ENCODE measurements around the gene TXNRD2.

TXNRD2 gene

DNA sequence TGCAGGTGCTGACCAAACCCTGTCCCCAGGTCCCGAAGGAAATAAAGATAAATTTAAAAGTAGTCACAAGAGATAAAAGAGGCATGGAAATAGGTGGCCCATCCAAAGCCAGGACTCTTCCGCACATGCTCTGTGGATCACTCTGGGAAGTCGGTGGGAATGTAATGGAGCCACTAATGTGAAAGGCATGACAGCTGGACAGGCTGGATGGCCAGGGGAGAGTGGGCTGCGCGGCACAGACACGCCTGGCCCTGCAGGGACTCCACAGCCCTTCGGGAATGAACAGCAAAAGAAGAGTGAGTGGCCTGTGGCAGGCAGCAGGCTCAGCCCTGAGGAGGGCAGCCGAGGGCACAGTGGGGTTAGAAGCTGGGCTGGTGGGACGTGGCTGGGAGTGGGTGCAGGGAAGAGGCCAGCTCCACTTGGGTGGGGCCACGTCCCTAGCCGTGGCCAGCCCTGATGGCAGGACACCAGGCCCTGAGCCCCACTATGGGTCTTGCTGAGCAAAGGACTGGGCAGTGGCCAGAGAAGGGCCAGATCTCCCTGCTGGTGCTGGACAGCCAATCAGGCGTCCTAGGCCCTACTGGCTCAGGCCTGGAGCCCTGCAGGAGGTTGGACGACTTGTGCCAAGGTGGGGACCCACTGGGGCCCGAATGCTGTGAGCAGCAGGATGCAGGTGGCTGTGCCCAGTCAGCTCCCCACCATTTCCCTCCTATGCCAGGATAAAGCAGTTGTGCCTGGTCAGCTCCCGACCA, 55.6 kb downstream of the TXNRD2 start:
- Histone ChIP-seq H3K36me3 (replicated peaks in 1 of 2; ENCODE audit: control insufficient read depth in 2 of 2, insufficient read depth in 2 of 2, low read length in 2 of 2) (no peaks in the 10 kb centered on the region), H3K14ac (ENCODE audit: low read length) (peak overlapping the region; percentile 57), H3K4ac (ENCODE audit: low read length) (no peak overlapping the region), H4K8ac (ENCODE audit: low read depth, low read length) (no peak overlapping the region), H3K23ac (ENCODE audit: low read depth, low read length, poor library complexity) (peak overlapping the region; percentile 69), H3K27me3 (ENCODE audit: control insufficient read depth in 3 of 3, insufficient read depth in 3 of 3, low read depth in 1 of 3, low read length in 3 of 3) (peaks cover 0 to 3% (median 0%) of the 10 kb centered on the region in 3 experiments), H2AFZ (ENCODE audit: low read length) (no peak overlapping the region), H3K4me1 (ENCODE audit: control insufficient read depth in 2 of 2, insufficient read depth in 1 of 2, low read depth in 1 of 2, low read length in 2 of 2) (peaks cover 13 to 25% of the 10 kb centered on the region in 2 donors), H3K27ac (replicated peaks; ENCODE audit: low read length) (no peak overlapping the region), H2BK5ac (ENCODE audit: low read length) (peak overlapping the region; percentile 93), H2BK120ac (ENCODE audit: low read depth, low read length) (no peak overlapping the region), H3K79me1 (ENCODE audit: low read depth, low read length) (no peaks in the 10 kb centered on the region), H2AK5ac (ENCODE audit: low read depth, low read length) (peak overlapping the region; percentile 98), H3K4me2 (ENCODE audit: insufficient read depth, low read length, poor library complexity, severe bottlenecking) (no peak overlapping the region), H2BK15ac (ENCODE audit: low read length) (peak overlapping the region; percentile 94), H3K4me3 (ENCODE audit: low read length in 2 of 2) (no peak overlapping the region), H3K9me3 (replicated peaks in 1 of 2; ENCODE audit: control insufficient read depth in 2 of 2, insufficient read depth in 1 of 2, low read depth in 1 of 2, low read length in 2 of 2) (no peaks in the 10 kb centered on the region), H3K9ac (ENCODE audit: low read depth, low read length, poor library complexity) (peak overlapping the region; percentile 39), H4K91ac (ENCODE audit: low read depth, low read length, poor library complexity) (peak overlapping the region; percentile 9), H3K18ac (ENCODE audit: low read length) (peak overlapping the region; percentile 89), H2BK12ac (ENCODE audit: low read length) (peak overlapping the region; percentile 91)
- no peak for DNase-seq (ENCODE audit: low spot score)
- WGBS, 2 donors (ENCODE audit: extremely low coverage in 2 of 2, insufficient read length in 2 of 2, insufficient replicate concordance in 1 of 2): no CpG with 5 or more reads among the region's 15 CpGs

DNA sequence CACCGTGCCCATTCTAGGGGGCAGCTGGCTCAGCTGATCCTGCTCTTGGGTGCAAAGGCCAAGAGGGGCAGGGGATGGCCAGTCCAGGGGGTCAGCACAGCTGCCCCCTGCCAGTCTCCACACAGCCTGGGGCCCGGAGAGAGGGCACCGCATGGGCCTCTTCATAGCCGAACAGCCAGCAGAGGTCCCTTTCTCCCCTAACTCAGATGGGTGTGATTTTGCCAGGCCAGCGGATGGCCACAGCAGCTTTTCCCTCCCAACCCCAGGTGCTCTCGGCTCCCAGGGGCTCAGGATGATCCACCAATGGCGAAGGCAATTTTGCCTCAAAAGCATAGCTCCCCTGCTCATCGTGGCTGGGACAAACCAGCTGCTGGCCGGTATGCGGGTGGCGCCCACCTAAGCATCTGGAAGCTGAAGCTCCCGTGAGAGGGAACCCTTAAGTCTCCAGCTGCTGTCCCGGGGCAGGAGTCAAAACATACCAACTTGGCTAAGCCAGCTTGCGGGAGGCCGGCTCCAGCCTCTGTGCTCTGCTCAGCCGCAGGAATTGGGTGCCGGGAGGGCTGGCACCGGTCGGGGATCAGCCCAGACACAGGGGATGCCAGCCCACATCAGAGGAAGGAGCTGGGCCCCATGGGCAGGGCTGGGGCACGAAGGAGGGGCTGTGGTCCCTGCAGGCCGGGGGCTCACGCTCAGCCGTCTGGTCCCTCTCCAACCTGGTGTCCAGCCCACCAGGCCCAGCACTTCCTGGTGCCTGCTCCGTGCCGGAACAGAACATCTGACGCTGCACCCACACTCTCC, 56.5 kb downstream of the TXNRD2 start:
- H3K4me3 ChIP-seq (ENCODE audit: low read length in 2 of 2): no peak overlapping the region
- H3K36me3 ChIP-seq (replicated peaks in 1 of 2; ENCODE audit: control insufficient read depth in 2 of 2, insufficient read depth in 2 of 2, low read length in 2 of 2): no peaks in the 10 kb centered on the region
- no peak for DNase-seq (ENCODE audit: low spot score)
- H3K4me1 ChIP-seq (ENCODE audit: control insufficient read depth in 2 of 2, insufficient read depth in 1 of 2, low read depth in 1 of 2, low read length in 2 of 2): peaks cover 21 to 27% of the 10 kb centered on the region in 2 donors
- no peaks in the 10 kb centered on the region for H3K79me1 ChIP-seq (ENCODE audit: low read depth, low read length)
- no peak overlapping the region for H3K4me2 ChIP-seq (ENCODE audit: insufficient read depth, low read length, poor library complexity, severe bottlenecking)
- peak overlapping the region; percentile 71 for H2BK5ac ChIP-seq (ENCODE audit: low read length)
- no peak overlapping the region for H3K4ac ChIP-seq (ENCODE audit: low read length)
- H2BK15ac ChIP-seq (ENCODE audit: low read length): peak overlapping the region; percentile 95
- H4K91ac ChIP-seq (ENCODE audit: low read depth, low read length, poor library complexity): peak overlapping the region; percentile 46
- H4K8ac ChIP-seq (ENCODE audit: low read depth, low read length): no peak overlapping the region
- H3K14ac ChIP-seq (ENCODE audit: low read length): no peak overlapping the region
- H3K27me3 ChIP-seq (ENCODE audit: control insufficient read depth in 3 of 3, insufficient read depth in 3 of 3, low read depth in 1 of 3, low read length in 3 of 3): peaks cover 0 to 3% (median 0%) of the 10 kb centered on the region in 3 experiments
- no peaks in the 10 kb centered on the region for H3K9me3 ChIP-seq (replicated peaks in 1 of 2; ENCODE audit: control insufficient read depth in 2 of 2, insufficient read depth in 1 of 2, low read depth in 1 of 2, low read length in 2 of 2)
- H2AK5ac ChIP-seq (ENCODE audit: low read depth, low read length): peak overlapping the region; percentile 98
- peak overlapping the region; percentile 60 for H3K23ac ChIP-seq (ENCODE audit: low read depth, low read length, poor library complexity)
- H3K18ac ChIP-seq (ENCODE audit: low read length): peak overlapping the region; percentile 20
- no peak overlapping the region for H2AFZ ChIP-seq (ENCODE audit: low read length)
- no peak overlapping the region for H3K9ac ChIP-seq (ENCODE audit: low read depth, low read length, poor library complexity)
- no peak overlapping the region for H3K27ac ChIP-seq (replicated peaks; ENCODE audit: low read length)
- WGBS, 2 donors (ENCODE audit: extremely low coverage in 2 of 2, insufficient read length in 2 of 2, insufficient replicate concordance in 1 of 2): no CpG with 5 or more reads among the region's 26 CpGs
- peak overlapping the region; percentile 87 for H2BK120ac ChIP-seq (ENCODE audit: low read depth, low read length)
- H2BK12ac ChIP-seq (ENCODE audit: low read length): peak overlapping the region; percentile 95

- no CpG with 5 or more reads among the region's 15 CpGs for WGBS, 2 donors (ENCODE audit: extremely low coverage in 2 of 2, insufficient read length in 2 of 2, insufficient replicate concordance in 1 of 2)
- peak overlapping the region; percentile 87 for H2BK120ac ChIP-seq (ENCODE audit: low read depth, low read length)
- peaks cover 3% of the 10 kb centered on the region for H3K79me1 ChIP-seq (ENCODE audit: low read depth, low read length)
- H2BK15ac ChIP-seq (ENCODE audit: low read length): peak overlapping the region; percentile 95
- peak overlapping the region; percentile 90 for H3K18ac ChIP-seq (ENCODE audit: low read length)
- peak overlapping the region; percentile 46 for H3K9ac ChIP-seq (ENCODE audit: low read depth, low read length, poor library complexity)
- no peaks in the 10 kb centered on the region for H3K36me3 ChIP-seq (replicated peaks in 1 of 2; ENCODE audit: control insufficient read depth in 2 of 2, insufficient read depth in 2 of 2, low read length in 2 of 2)
- DNase-seq (ENCODE audit: low spot score): no peak
- H4K91ac ChIP-seq (ENCODE audit: low read depth, low read length, poor library complexity): peak overlapping the region; percentile 25
- H3K4ac ChIP-seq (ENCODE audit: low read length): peak overlapping the region; percentile 77
- peak overlapping the region; percentile 95 for H2BK12ac ChIP-seq (ENCODE audit: low read length)
- H3K4me1 ChIP-seq (ENCODE audit: control insufficient read depth in 2 of 2, insufficient read depth in 1 of 2, low read depth in 1 of 2, low read length in 2 of 2): peaks cover 25 to 32% of the 10 kb centered on the region in 2 donors
- no peak overlapping the region for H3K4me2 ChIP-seq (ENCODE audit: insufficient read depth, low read length, poor library complexity, severe bottlenecking)
- H2AK5ac ChIP-seq (ENCODE audit: low read depth, low read length): peak overlapping the region; percentile 98
- peak overlapping the region; percentile 23 for H3K14ac ChIP-seq (ENCODE audit: low read length)
- H3K23ac ChIP-seq (ENCODE audit: low read depth, low read length, poor library complexity): peak overlapping the region; percentile 74
- H4K8ac ChIP-seq (ENCODE audit: low read depth, low read length): no peak overlapping the region
- H3K27ac ChIP-seq (replicated peaks; ENCODE audit: low read length): no peak overlapping the region
- H3K4me3 ChIP-seq (ENCODE audit: low read length in 2 of 2): no peak overlapping the region
- H3K27me3 ChIP-seq (ENCODE audit: control insufficient read depth in 3 of 3, insufficient read depth in 3 of 3, low read depth in 1 of 3, low read length in 3 of 3): peaks cover 0 to 3% (median 0%) of the 10 kb centered on the region in 3 experiments
- H2AFZ ChIP-seq (ENCODE audit: low read length): no peak overlapping the region
- H3K9me3 ChIP-seq (replicated peaks in 1 of 2; ENCODE audit: control insufficient read depth in 2 of 2, insufficient read depth in 1 of 2, low read depth in 1 of 2, low read length in 2 of 2): no peaks in the 10 kb centered on the region
- H2BK5ac ChIP-seq (ENCODE audit: low read length): peak overlapping the region; percentile 71
Measured at GRCh38 chr22:19884161-19884953, 57.3 kb downstream of the TXNRD2 start.

Measured in neuronal stem cell (in vitro differentiated cells).